GM12878 (cell line): ENCODE results near the gene SYMPK. TPM values are rescaled to one million over a fixed set of nuclear protein-coding genes. Genes with fewer than 3 reads are reported as not detected.
A peak's percentile ranks its signal among the peaks of the same experiment; 100 is the strongest.

Experiments used
- ATAC-seq: fragments of 200-7000 bp; cut with Tn5 transposase; 3 replicates; pipeline ENCODE4 v1.9.1; 2020; ENCODE audit warnings: mild to moderate bottlenecking, moderate library complexity
- BruUV-seq: library from RNA; stranded (reverse); fragments of 400-500 nt; replicated peaks from 2 replicates; lab custom pipeline; 2021; lab: Mats Ljungman, UMichigan
- CTCF ChIA-PET: fragments of 300-600 bp; sonication (Branson Sonifier 250); formaldehyde crosslinking; extraction: SDS; loops from one replicate; lab custom pipeline; 2021; ENCODE audit warnings: inconsistent platforms; lab: Yijun Ruan, JAX
- POLR2A ChIA-PET: fragments of 350-600 bp; formaldehyde crosslinking; extraction: SDS; loops from one replicate; lab custom pipeline; 2021; ENCODE audit warnings: inconsistent platforms; lab: Charles Lee
- RAD21 ChIA-PET: fragments of 300-600 bp; sonication (Branson Sonifier 250); formaldehyde crosslinking; loops from one replicate; lab custom pipeline; 2023; ENCODE audit warnings: antibody characterized with exemption; ENCODE audit not compliant: unreplicated experiment; lab: Charles Lee
- SMC1A ChIA-PET: fragments of 300-600 bp; sonication (Branson Sonifier 250); formaldehyde crosslinking; loops from one replicate; lab custom pipeline; 2023; ENCODE audit not compliant: unreplicated experiment, uncharacterized antibody; lab: Charles Lee
- DNase-seq: peaks from one replicate; pipeline ENCODE4 v3.0.0-alpha.2; 2011; ENCODE audit warnings: low read depth, low spot score
- FAIRE-seq: peaks from 3 replicates; lab custom pipeline; 2011; peaks lifted over from hg19 to GRCh38; lab: Jason Lieb, UNC
- H2AFZ ChIP-seq: 2 replicates; pipeline ENCODE4 v1.6.0; 2011; ENCODE audit warnings: low read depth, low read length, control low read depth; ENCODE audit not compliant: control insufficient read depth
- H3K27ac ChIP-seq: 2 replicates; pipeline ENCODE4 v1.5.1; 2011; ENCODE audit warnings: control low read depth; ENCODE audit not compliant: control insufficient read depth, insufficient read depth
- H3K27me3 ChIP-seq, 2 experiments: replicated peaks in 1 of 2; 2 replicates each; pipeline versions ENCODE4 v1.6.0 to v1.6.1; 2011; ENCODE audit warnings: low read length in 1 of 2; ENCODE audit not compliant: control insufficient read depth in 2 of 2, insufficient read depth in 2 of 2
- H3K36me3 ChIP-seq, 2 experiments: 2 replicates each; pipeline ENCODE4 v1.5.1; 2011; ENCODE audit warnings: low read length in 1 of 2; ENCODE audit not compliant: control insufficient read depth in 2 of 2, insufficient read depth in 2 of 2
- H3K4me1 ChIP-seq: 2 replicates; pipeline ENCODE4 v1.6.1; 2011; ENCODE audit warnings: mild to moderate bottlenecking, low read length, moderate library complexity, mixed read lengths; ENCODE audit not compliant: control insufficient read depth, insufficient read depth
- H3K4me2 ChIP-seq: 2 replicates; pipeline ENCODE4 v1.6.0; 2011; ENCODE audit warnings: control low read depth; ENCODE audit not compliant: control insufficient read depth, insufficient read depth
- H3K4me3 ChIP-seq: fragments of 200-600 bp; sonication (generic); 2 replicates; pipeline ENCODE4 v1.5.1; 2016
- H3K79me2 ChIP-seq: 2 replicates; pipeline ENCODE4 v1.6.0; 2011; ENCODE audit warnings: low read length; ENCODE audit not compliant: control insufficient read depth, insufficient read depth
- H3K9ac ChIP-seq: 2 replicates; pipeline ENCODE4 v1.8.0; 2011; ENCODE audit warnings: low read length, control low read depth, mixed read lengths; ENCODE audit not compliant: control insufficient read depth, insufficient read depth
- H3K9me3 ChIP-seq: replicated peaks from 3 replicates; pipeline ENCODE4 v1.5.1; 2011; ENCODE audit warnings: mild to moderate bottlenecking, low read length; ENCODE audit not compliant: control insufficient read depth, insufficient read depth
- H4K20me1 ChIP-seq: 2 replicates; pipeline ENCODE4 v1.6.0; 2011; ENCODE audit not compliant: control insufficient read depth, insufficient read depth
- FOXK2 ChIP-seq: fragments of 450-650 bp; IDR thresholded peaks from 2 replicates; pipeline ENCODE4 v1.6.1; 2017; ENCODE audit warnings: mild to moderate bottlenecking, moderate library complexity
- POLR2A ChIP-seq: IDR thresholded peaks from 2 replicates; pipeline ENCODE4 v1.6.1; 2011; ENCODE audit warnings: low read depth, mild to moderate bottlenecking, low read length
- WGBS: methylation state at CpG from one replicate; pipeline ENCODE4 v1.1.6; 2016; ENCODE audit warnings: low lambda C conversion rate; ENCODE audit not compliant: insufficient replicate concordance, insufficient coverage; ENCODE audit errors: missing lambda C conversion rate; 5-methylcytosine and 5-hydroxymethylcytosine counted together
- in situ Hi-C: fragments of 300-500 bp; cut with MboI; formaldehyde crosslinking; loops from 9 replicates; pipeline ENCODE4 v1.14.3; 2018; ENCODE audit warnings: mixed read lengths
- intact Hi-C: fragments of 100-400 bp; cut with micrococcal nuclease; formaldehyde crosslinking; loops from one replicate; pipeline ENCODE4 v1.14.2; 2022; ENCODE audit not compliant: unreplicated experiment
- polyA plus RNA-seq, 11 experiments: library from polyadenylated mRNA; depleted of rRNA in 4 of 11; unstranded in 6 of 11; stranded (reverse) in 5 of 11; fragments of >200 nt; fragmentation: Nextera tagmentation in 4 of 11; fragmentation: Illumina TruSeq in 1 of 11; extraction: Ambion mirVana in 4 of 11; extraction: Trizol in 1 of 11; gene quantifications; 1 replicate in 1 of 11; 2 replicates in 10 of 11; pipeline versions ENCODE4 v1.2.1 to v1.2.3, GENCODE V29; 2011 to 2016; ENCODE audit warnings: inconsistent platforms in 2 of 11, missing spikeins in 2 of 11, low read depth in 1 of 11
- total RNA-seq, 4 experiments: library from RNA; depleted of rRNA in 3 of 4; stranded (reverse); fragments of >200 nt in 3 of 4; fragmentation: Illumina TruSeq in 1 of 4; extraction: Trizol in 1 of 4; gene quantifications; 2 replicates each; pipeline versions ENCODE4 v1.2.1 to v1.2.3, GENCODE V29; 2013 to 2021
- TF ChIP-seq, protein P1 (sequence below): fragments of 450-650 bp; formaldehyde crosslinking; IDR thresholded peaks from 2 replicates; pipeline ENCODE4 v1.4.0; 2022; ENCODE audit warnings: mild to moderate bottlenecking, moderate library complexity

Gene SYMPK
- total and polyA plus RNA-seq, 10 of the 15 experiments (the other 5 are each of a cell fraction or from before 2014, with no cell fraction given), result 0.49 to 109 (median 42.5) TPM

DNA sequence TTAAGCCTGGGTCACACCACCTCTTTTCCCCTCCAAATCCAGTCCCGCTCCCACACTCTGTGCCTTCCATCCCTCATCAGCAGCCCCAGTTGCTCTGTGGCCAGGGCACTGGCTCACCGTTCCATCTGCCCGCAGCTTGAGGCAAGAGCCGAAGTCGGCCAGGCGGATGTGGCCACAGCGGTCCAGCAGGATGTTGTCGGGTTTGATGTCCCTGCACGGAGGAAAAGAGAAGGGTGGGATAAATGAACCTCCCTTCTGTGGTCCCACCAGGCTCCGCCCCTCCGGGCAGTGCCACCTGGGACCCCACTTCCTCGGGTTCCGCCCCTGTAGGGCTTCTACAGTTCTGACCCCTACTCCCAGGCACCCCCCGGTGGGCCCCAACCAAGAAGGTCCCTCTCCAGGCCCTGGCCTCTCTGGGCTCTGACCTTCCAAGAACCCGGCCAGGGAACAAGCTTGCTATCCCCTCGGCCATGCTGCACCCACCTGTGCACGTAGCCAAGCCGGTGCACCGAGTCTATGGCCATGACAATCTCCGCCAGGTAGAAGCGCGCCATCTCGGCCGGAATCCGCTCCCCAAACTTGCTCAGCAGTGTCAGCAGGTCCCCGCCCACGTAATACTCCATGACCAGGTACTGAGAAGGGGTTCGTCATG, 84.8 kb downstream of the SYMPK start:
- 91% methylated on average over 28 of the region's 28 CpGs for WGBS
- ChIA-PET RAD21 (no interaction called here), SMC1A (no interaction called here), CTCF (interaction anchor here (1.2 to 1.3 kb wide), 2 partner anchors 15 to 61 kb away, joined by 3 to 4 read pairs; no protein-coding TSS in a partner anchor), POLR2A (no interaction called here)
- Histone ChIP-seq H3K4me2 (no peak overlapping the region), H3K4me3 (no peak overlapping the region), H3K9ac (no peak overlapping the region; the same call in 1 of the 2 replicates), H3K27me3 (no peaks in the 10 kb centered on the region), H3K36me3 (no peaks in the 10 kb centered on the region), H3K27ac (no peak overlapping the region), H3K4me1 (peaks cover 11% of the 10 kb centered on the region), H2AFZ (no peak overlapping the region), H4K20me1 (no peaks in the 10 kb centered on the region), H3K9me3 (no peaks in the 10 kb centered on the region), H3K79me2 (no peaks in the 10 kb centered on the region)
- no peak for ATAC-seq
- intact Hi-C loops, result no loop called here
- BruUV-seq, result no TSS peak
- 0 out of 2 replicates have a peak, but pooled peaks have one; percentile 19 for TF ChIP-seq POLR2A
- TF ChIP-seq, protein P1, sequence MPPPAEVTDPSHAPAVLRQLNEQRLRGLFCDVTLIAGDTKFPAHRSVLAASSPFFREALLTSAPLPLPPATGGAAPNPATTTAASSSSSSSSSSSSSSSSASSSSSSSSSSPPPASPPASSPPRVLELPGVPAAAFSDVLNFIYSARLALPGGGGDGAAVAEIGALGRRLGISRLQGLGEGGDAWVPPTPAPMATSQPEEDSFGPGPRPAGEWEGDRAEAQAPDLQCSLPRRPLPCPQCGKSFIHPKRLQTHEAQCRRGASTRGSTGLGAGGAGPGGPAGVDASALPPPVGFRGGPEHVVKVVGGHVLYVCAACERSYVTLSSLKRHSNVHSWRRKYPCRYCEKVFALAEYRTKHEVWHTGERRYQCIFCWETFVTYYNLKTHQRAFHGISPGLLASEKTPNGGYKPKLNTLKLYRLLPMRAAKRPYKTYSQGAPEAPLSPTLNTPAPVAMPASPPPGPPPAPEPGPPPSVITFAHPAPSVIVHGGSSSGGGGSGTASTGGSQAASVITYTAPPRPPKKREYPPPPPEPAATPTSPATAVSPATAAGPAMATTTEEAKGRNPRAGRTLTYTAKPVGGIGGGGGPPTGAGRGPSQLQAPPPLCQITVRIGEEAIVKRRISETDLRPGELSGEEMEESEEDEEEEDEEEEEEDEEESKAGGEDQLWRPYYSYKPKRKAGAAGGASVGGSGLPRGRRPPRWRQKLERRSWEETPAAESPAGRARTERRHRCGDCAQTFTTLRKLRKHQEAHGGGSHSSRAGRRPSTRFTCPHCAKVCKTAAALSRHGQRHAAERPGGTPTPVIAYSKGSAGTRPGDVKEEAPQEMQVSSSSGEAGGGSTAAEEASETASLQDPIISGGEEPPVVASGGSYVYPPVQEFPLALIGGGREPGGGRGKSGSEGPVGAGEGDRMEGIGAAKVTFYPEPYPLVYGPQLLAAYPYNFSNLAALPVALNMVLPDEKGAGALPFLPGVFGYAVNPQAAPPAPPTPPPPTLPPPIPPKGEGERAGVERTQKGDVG, result no peak
- FAIRE-seq, result no peak
- DNase-seq, result no peak
- in situ Hi-C loops, result no loop called here

DNA sequence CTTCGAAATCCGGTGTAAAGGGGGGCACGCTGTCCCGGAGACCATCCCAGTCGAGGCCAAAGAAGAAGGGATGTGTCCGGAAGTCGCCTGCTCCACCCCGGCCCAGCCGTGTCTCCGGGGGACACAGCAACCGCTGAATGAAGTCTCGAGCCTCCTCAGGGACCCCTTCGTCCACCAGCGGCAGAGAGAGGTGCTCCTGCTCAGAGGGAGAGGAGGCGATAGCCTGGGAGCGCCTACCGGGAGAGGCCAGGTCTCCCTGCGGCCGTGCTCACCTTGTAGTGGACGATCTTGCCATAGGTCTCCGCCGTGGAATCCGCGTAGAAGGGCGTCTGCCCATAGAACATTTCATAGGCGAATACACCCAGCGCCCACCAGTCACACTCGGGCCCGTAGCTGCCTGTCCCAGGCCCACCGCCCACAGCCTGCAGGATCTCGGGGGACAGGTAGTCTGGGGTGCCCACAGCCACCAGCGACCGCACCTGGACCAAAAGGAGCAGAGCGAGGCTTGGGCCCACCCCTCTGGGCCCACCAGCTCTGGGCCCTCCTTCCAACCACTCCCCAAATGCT, 85.5 kb downstream of the SYMPK start:
- Histone ChIP-seq H4K20me1 (no peaks in the 10 kb centered on the region), H2AFZ (no peak overlapping the region), H3K27ac (no peak overlapping the region), H3K79me2 (no peaks in the 10 kb centered on the region), H3K9ac (no peak overlapping the region), H3K4me2 (no peak overlapping the region), H3K4me3 (no peak overlapping the region), H3K9me3 (no peaks in the 10 kb centered on the region), H3K4me1 (peaks cover 11% of the 10 kb centered on the region), H3K27me3 (no peaks in the 10 kb centered on the region), H3K36me3 (no peaks in the 10 kb centered on the region)
- CTCF ChIA-PET, result no interaction called here
- FAIRE-seq (no peak), DNase-seq (no peak), ATAC-seq (no peak)
- POLR2A ChIA-PET, result no interaction called here
- TF ChIP-seq FOXK2, result no peak
- RAD21 ChIA-PET, result no interaction called here
- intact Hi-C loops (no loop called here), in situ Hi-C loops (no loop called here)
- WGBS, result 97% methylated on average over 34 of the region's 34 CpGs
- BruUV-seq, result no TSS peak
- SMC1A ChIA-PET, result no interaction called here
